Choroid plexus epithelial cell (primary cell): ENCODE results near the gene ACTG2.

ENCODE experiments used
- DNase-seq: peaks from one replicate; pipeline ENCODE4 v3.0.0-alpha.2; 2010; ENCODE audit warnings: low read depth
- H3K4me3 ChIP-seq: 2 replicates; pipeline ENCODE4 v1.5.1; 2011; ENCODE audit warnings: low read depth, mild to moderate bottlenecking, control low read depth, low read length, moderate library complexity
- TF ChIP-seq, protein P1 (sequence below): conservative IDR thresholded peaks from 2 replicates; pipeline ENCODE4 v1.5.1; 2011; ENCODE audit warnings: low read depth, mild to moderate bottlenecking, control low read depth, inconsistent platforms, low read length, moderate library complexity

ACTG2 gene

DNA sequence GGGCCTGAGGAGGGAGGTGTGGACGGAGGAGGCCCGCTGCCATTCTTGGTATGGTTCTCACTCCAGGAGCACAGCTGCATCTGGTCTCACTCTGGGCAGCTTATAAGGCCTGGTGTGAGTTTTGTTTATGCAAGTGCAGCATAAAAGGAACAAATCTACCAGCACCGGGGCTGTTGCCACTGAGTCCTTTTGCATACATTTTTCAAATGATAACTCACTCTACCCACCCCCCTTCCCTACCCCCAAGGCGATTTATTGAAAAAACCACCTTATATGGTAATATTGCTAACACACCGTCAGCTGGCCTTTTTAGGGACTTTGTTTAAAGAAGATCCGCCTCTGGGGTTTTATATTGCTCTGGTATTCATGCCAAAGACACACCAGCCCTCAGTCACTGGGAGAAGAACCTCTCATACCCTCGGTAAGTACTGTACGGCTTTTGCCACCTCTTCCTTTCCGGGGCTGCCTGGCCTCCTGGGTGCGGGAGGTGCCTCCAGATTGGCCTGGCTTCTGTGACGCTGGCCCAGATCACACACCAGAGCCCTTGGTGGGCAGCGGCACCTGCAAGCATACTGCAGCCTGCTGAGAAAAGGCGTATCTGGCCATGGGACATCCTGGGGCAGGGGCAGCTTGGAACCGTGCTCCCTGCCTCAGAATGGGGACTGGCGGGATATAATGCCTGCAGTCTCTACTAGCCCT, at the start of gene ACTG2:
ACTG2 (plus strand) TSS at position 378 of the 699 bp plus-strand sequence. CDS start 8,304 bp downstream, outside the sequence.
- DNase-seq, result peak; percentile 60
- TF ChIP-seq, protein P1, sequence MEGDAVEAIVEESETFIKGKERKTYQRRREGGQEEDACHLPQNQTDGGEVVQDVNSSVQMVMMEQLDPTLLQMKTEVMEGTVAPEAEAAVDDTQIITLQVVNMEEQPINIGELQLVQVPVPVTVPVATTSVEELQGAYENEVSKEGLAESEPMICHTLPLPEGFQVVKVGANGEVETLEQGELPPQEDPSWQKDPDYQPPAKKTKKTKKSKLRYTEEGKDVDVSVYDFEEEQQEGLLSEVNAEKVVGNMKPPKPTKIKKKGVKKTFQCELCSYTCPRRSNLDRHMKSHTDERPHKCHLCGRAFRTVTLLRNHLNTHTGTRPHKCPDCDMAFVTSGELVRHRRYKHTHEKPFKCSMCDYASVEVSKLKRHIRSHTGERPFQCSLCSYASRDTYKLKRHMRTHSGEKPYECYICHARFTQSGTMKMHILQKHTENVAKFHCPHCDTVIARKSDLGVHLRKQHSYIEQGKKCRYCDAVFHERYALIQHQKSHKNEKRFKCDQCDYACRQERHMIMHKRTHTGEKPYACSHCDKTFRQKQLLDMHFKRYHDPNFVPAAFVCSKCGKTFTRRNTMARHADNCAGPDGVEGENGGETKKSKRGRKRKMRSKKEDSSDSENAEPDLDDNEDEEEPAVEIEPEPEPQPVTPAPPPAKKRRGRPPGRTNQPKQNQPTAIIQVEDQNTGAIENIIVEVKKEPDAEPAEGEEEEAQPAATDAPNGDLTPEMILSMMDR, result no peak
- H3K4me3 ChIP-seq, result no peak within 1 kb of the TSS

DNA sequence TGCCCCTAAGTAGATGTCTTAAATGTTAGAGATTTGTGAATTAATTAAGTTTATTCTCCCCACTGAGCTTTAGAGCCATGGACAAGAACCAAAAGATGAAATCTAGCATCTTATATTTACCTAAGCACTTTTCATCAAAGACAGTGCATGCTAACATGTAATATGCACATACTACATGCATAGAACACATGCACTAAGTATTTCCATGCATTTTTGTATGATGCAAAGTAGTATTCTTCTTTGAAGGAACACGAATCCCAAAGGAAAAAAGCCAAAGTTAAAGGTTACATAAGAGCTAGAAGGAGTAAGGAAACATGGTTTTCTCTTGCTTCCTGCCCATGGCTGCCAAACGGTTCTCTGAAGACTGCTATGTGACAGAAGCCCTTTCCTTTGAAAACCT, 48.7 kb upstream of the ACTG2 start:
- H3K4me3 ChIP-seq, result no peak overlapping the region
- DNase-seq, result no peak
- TF ChIP-seq, protein P1, result no peak

DNA sequence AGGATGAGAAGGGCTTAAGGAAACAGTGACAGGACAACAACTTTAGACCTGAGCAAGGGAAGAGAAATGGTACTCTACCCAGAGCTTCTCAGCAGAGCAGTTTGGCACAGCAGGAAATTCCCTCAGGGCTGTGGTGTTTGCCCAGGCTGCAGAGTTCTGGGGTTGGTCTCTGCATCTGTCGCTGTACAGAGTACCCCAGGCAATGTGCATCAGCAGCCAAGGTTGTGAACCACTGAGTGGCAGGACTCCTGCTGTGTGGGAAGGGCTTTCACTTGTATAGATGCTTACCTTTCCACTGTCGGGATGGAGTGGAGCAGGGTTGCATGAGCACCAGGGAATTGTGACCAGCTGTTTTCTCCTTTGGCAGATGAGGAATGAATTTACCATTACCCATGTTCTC, 42.8 kb upstream of the ACTG2 start:
- DNase-seq, result no peak
- TF ChIP-seq, protein P1, result no peak
- H3K4me3 ChIP-seq, result no peak overlapping the region

DNA sequence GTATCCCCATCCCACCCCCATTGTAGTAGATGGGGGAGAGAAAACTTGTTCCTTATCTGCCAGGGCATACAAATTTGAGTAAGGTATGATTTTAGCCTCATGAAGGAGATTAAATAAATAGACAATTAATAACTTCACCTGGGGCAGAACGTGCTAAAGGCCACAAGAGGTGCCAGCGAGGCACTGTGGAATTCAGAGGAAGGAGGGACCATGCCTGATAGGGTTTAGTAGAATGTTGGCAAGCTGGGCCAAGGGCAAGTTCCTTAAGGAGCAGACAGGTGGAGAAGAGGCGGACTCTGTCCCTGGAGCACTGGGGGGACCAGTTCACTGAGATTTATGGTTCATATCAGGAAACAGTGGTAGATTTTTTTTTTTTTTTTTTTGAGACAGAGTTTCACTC, 41.5 kb upstream of the ACTG2 start:
- no peak overlapping the region for H3K4me3 ChIP-seq
- DNase-seq, result no peak
- TF ChIP-seq, protein P1, result peak; percentile 36

DNA sequence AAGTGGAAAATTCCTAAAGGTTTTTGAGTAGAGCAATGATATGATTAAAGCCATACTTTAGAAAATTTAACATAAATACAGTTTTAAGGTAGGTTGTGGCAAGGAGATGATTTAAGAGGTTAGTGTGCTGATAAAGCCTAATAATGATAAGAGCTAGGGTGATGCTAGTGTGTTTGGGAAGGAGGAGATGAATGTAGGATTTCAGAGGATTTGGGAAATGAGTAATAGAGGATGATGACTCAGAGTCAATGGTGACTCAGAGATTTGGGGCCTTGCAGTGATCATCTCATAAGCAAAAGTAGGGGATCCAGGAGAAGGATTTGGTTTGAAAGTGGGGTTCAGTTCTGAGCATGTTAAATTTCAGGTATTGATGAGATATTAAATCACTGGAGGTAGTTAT, 40.8 kb upstream of the ACTG2 start:
- no peak overlapping the region for H3K4me3 ChIP-seq
- TF ChIP-seq, protein P1, result no peak
- DNase-seq, result peak; percentile 57

DNA sequence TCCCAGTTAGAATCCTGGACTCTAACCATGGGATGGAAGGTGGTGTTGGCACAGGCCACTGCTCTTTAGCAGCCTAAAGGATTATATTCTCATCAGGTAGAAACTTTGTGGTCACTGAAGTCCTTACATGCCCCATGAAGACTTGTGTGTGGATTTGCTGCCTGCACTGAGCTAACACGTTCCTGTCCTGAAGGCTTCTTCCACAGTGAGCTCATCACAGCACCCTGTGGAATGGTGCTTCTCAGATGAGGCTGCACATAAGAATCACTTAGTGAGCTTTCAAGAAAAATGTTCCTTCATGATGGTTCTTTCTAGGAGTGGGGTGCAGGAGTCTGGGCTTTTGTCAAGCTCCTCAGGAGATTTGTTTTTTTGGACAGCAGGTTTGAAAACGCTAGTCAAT, 37.3 kb upstream of the ACTG2 start:
- TF ChIP-seq, protein P1, result no peak
- peak; percentile 22 for DNase-seq

DNA sequence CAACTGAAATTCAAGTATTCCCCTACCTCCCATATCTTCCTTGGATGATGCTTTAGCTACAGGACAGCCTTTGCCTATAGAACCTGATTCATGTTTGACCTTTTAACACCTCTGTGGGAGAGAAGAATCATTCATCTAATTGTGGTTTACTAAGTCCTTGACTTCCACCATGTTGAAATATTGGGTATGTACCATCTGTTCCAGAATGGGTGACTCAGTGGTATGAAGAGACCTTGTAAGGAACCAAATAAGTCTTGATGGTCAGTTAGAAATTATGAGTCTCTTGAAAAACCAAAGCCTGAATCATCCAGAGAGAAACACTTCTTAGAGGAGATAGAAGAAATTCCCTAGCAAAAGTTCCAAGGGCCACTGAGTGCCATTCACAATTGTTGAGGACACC, 36.6 kb upstream of the ACTG2 start:
- TF ChIP-seq, protein P1, result no peak
- H3K4me3 ChIP-seq, result no peak overlapping the region
- peak; percentile 87 for DNase-seq

More for the DNA sequence above, 37.3 kb upstream of the ACTG2 start:
- no peak overlapping the region for H3K4me3 ChIP-seq
